Neural crest cell (in vitro differentiated cells): ENCODE measurements around the gene MPP7. TPM values are rescaled to one million over a fixed set of nuclear protein-coding genes. Genes with fewer than 3 reads are reported as not detected.

Experiments used
- DNase-seq: peaks from one replicate; pipeline ENCODE4 v3.0.0; 2021; ENCODE audit warnings: low read depth, mixed read lengths, low spot score
- H3K27ac Mint-ChIP-seq: one replicate; pipeline ENCODE4 v1.8.0; 2021; ENCODE audit warnings: mild to moderate bottlenecking, mixed read lengths; ENCODE audit not compliant: unreplicated experiment
- H3K27me3 Mint-ChIP-seq: 2 replicates; pipeline ENCODE4 v1.8.0; 2021; ENCODE audit warnings: low read depth, mild to moderate bottlenecking, mixed read lengths
- H3K36me3 Mint-ChIP-seq: 2 replicates; pipeline ENCODE4 v1.8.0; 2021; ENCODE audit warnings: low read depth, mild to moderate bottlenecking, mixed read lengths
- H3K4me1 Mint-ChIP-seq: 2 replicates; pipeline ENCODE4 v1.8.0; 2021; ENCODE audit warnings: mixed read lengths
- H3K4me3 Mint-ChIP-seq: one replicate; pipeline ENCODE4 v1.8.0; 2021; ENCODE audit warnings: mild to moderate bottlenecking, mixed read lengths
- H3K9me3 Mint-ChIP-seq: 2 replicates; pipeline ENCODE4 v1.8.0; 2021; ENCODE audit warnings: mixed read lengths
- CTCF ChIP-seq: fragments of 200-600 bp; sonication (generic); conservative IDR thresholded peaks from 2 replicates; pipeline ENCODE4 v1.5.0; 2021; ENCODE audit warnings: antibody characterized with exemption, mild to moderate bottlenecking
- total RNA-seq: library from RNA; stranded (reverse); gene quantifications from 2 replicates; pipeline ENCODE4 v1.2.1, GENCODE V29; 2021

Gene MPP7
- total RNA-seq, 1 donor from 2014 or later, result 2.3 TPM

- H3K27me3 Mint-ChIP-seq, result peaks cover 26% of the 10 kb centered on the region
- no peak overlapping the region for H3K27ac Mint-ChIP-seq
- H3K4me3 Mint-ChIP-seq, result no peak overlapping the region
- DNase-seq, result no peak
- H3K9me3 Mint-ChIP-seq, result peaks cover 4% of the 10 kb centered on the region
- peaks cover 4% of the 10 kb centered on the region for H3K4me1 Mint-ChIP-seq
- H3K36me3 Mint-ChIP-seq, result no peaks in the 10 kb centered on the region
- TF ChIP-seq CTCF, result no peak
Measured at GRCh38 chr10:28316696-28317095, 13.8 kb upstream of the MPP7 start.

- H3K27ac Mint-ChIP-seq, result no peak overlapping the region
- peaks cover 4% of the 10 kb centered on the region for H3K4me1 Mint-ChIP-seq
- H3K36me3 Mint-ChIP-seq, result no peaks in the 10 kb centered on the region
- peaks cover 7% of the 10 kb centered on the region for H3K9me3 Mint-ChIP-seq
- no peak overlapping the region for H3K4me3 Mint-ChIP-seq
- DNase-seq, result no peak
- no peak for TF ChIP-seq CTCF
- peaks cover 36% of the 10 kb centered on the region for H3K27me3 Mint-ChIP-seq
Measured at GRCh38 chr10:28315140-28315539, 12.3 kb upstream of the MPP7 start.

- no peak for DNase-seq
- Mint-ChIP-seq H3K4me3 (no peak overlapping the region), H3K4me1 (peaks cover 4% of the 10 kb centered on the region), H3K36me3 (no peaks in the 10 kb centered on the region), H3K9me3 (peaks cover 7% of the 10 kb centered on the region), H3K27me3 (peaks cover 43% of the 10 kb centered on the region), H3K27ac (no peak overlapping the region)
- no peak for TF ChIP-seq CTCF
Measured at GRCh38 chr10:28314211-28314610, 11.3 kb upstream of the MPP7 start.

- no peak overlapping the region for H3K4me3 Mint-ChIP-seq
- H3K27me3 Mint-ChIP-seq, result peaks cover 48% of the 10 kb centered on the region
- H3K27ac Mint-ChIP-seq, result no peak overlapping the region
- no peaks in the 10 kb centered on the region for H3K36me3 Mint-ChIP-seq
- TF ChIP-seq CTCF, result no peak
- no peak for DNase-seq
- H3K4me1 Mint-ChIP-seq, result peaks cover 4% of the 10 kb centered on the region
- H3K9me3 Mint-ChIP-seq, result peaks cover 7% of the 10 kb centered on the region
Measured at GRCh38 chr10:28312572-28312971, 9.7 kb upstream of the MPP7 start.

- H3K36me3 Mint-ChIP-seq, result no peaks in the 10 kb centered on the region
- DNase-seq, result no peak
- H3K4me1 Mint-ChIP-seq, result peaks cover 4% of the 10 kb centered on the region
Measured at GRCh38 chr10:28311104-28311503, 8.2 kb upstream of the MPP7 start.

More at GRCh38 chr10:28311104-28311503, 8.2 kb upstream of the MPP7 start:
- peaks cover 57% of the 10 kb centered on the region for H3K27me3 Mint-ChIP-seq
- H3K9me3 Mint-ChIP-seq, result peaks cover 7% of the 10 kb centered on the region
- TF ChIP-seq CTCF, result no peak
- no peak overlapping the region for H3K27ac Mint-ChIP-seq
- H3K4me3 Mint-ChIP-seq, result no peak overlapping the region
